Renal cortical epithelial cell (primary cell): ENCODE measurements around the gene CACNA1C. TPM values are rescaled to one million over a fixed set of nuclear protein-coding genes. Genes with fewer than 3 reads are reported as not detected.
A peak's percentile ranks its signal among the peaks of the same experiment; 100 is the strongest.
"Not testable (repeated sequence)": the region's sequence is repeated elsewhere in the genome, so short reads cannot be mapped to it uniquely, and the experiment has no call there.

Experiments used
- DNase-seq: peaks from one replicate; pipeline ENCODE4 v3.0.0-alpha.2; 2011; ENCODE audit warnings: low read depth
- total RNA-seq: library from RNA; depleted of rRNA; stranded (reverse); fragments of >200 nt; gene quantifications from 2 replicates; pipeline ENCODE4 v1.2.3, GENCODE V29; 2014

The CACNA1C gene
- total RNA-seq, 1 donor from 2014 or later, result 0.05 TPM

- DNase-seq, result no peak
These were observed 22.0 kb downstream of the CACNA1C start for GRCh38 chr12:2074792-2075191.

- no peak for DNase-seq
These were observed 22.9 kb downstream of the CACNA1C start for GRCh38 chr12:2075508-2076195.

- no peak for DNase-seq
These were observed 23.4 kb downstream of the CACNA1C start for GRCh38 chr12:2076196-2076570.

GRCh38 chr12:2076728-2077127 lies 23.9 kb downstream of the CACNA1C start:
- DNase-seq, result no peak

GRCh38 chr12:2080604-2081003 lies 27.8 kb downstream of the CACNA1C start:
- no peak for DNase-seq

GRCh38 chr12:2082321-2082720 lies 29.5 kb downstream of the CACNA1C start:
- DNase-seq, result no peak

- DNase-seq, result no peak
These were observed 30.2 kb downstream of the CACNA1C start for GRCh38 chr12:2083008-2083407.

- DNase-seq, result peak; percentile 1
These were observed 30.8 kb downstream of the CACNA1C start for GRCh38 chr12:2083561-2083960.

GRCh38 chr12:2084553-2085296 lies 31.9 kb downstream of the CACNA1C start:
- no peak for DNase-seq

GRCh38 chr12:2092354-2092753 lies 39.6 kb downstream of the CACNA1C start:
- no peak for DNase-seq

- DNase-seq, result no peak
These were observed 40.1 kb downstream of the CACNA1C start for GRCh38 chr12:2092890-2093289.

- no peak for DNase-seq
These were observed 41.8 kb downstream of the CACNA1C start for GRCh38 chr12:2094597-2094996.

- no peak for DNase-seq
These were observed 43.1 kb downstream of the CACNA1C start for GRCh38 chr12:2095878-2096277.

GRCh38 chr12:2097617-2098016 lies 44.8 kb downstream of the CACNA1C start:
- no peak for DNase-seq

GRCh38 chr12:2098852-2099251 lies 46.1 kb downstream of the CACNA1C start:
- no peak for DNase-seq

- no peak for DNase-seq
These were observed 46.8 kb downstream of the CACNA1C start for GRCh38 chr12:2099595-2099994.

GRCh38 chr12:2101359-2101758 lies 48.6 kb downstream of the CACNA1C start:
- DNase-seq, result no peak

- DNase-seq, result no peak
These were observed 49.0 kb downstream of the CACNA1C start for GRCh38 chr12:2101771-2102170.

- DNase-seq, result not testable (repeated sequence)
These were observed 49.9 kb downstream of the CACNA1C start for GRCh38 chr12:2102736-2103135.

GRCh38 chr12:2105387-2105786 lies 52.6 kb downstream of the CACNA1C start:
- not testable (repeated sequence) for DNase-seq

- no peak for DNase-seq
These were observed 55.4 kb downstream of the CACNA1C start for GRCh38 chr12:2108166-2108565.

GRCh38 chr12:2108975-2109671 lies 56.3 kb downstream of the CACNA1C start:
- DNase-seq, result no peak

- DNase-seq, result no peak
These were observed 57.3 kb downstream of the CACNA1C start for GRCh38 chr12:2110127-2110526.
